Activated CD4-positive, alpha-beta T cell treated with anti-CD3 and anti-CD28 coated beads, Interleukin-2, Interleukin-6, amounts not matched to agents 100 ng/mL and 50 ng/mL, durations not matched to agents 16 hours and 8 hours (primary cell): ENCODE measurements around the gene PCDH15.

Source experiments
- DNase-seq: peaks from one replicate; pipeline ENCODE4 v3.0.0-alpha.2; 2020

The PCDH15 gene

GRCh38 chr10:54702583-54703485 lies 98.2 kb downstream of the PCDH15 start:
- DNase-seq = no peak

- DNase-seq = no peak
Measured at GRCh38 chr10:54691331-54691730, 109.7 kb downstream of the PCDH15 start.

- DNase-seq = no peak
Measured at GRCh38 chr10:54682554-54682953, 118.5 kb downstream of the PCDH15 start.

DNA sequence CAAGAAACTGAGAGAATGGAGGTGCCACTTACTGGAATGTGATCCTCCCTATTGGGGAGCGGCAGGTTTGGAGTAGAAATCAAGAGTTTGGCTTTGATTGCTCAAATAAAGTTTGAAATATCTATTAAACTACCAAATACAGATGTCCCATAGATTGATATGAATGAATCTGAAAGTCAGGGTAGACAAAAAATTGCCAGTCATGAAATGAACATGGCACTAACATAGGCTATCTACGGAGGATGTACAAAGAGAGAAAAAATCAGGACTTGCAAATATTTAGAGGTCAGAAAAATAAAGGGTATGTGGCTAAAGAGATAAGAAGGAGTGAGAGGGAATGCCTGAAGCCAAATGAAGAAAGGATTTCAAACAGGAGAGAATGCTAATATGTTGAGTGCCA lies 119.9 kb downstream of the PCDH15 start:
- DNase-seq = no peak

GRCh38 chr10:54667136-54667535 lies 133.9 kb downstream of the PCDH15 start:
- no peak for DNase-seq

GRCh38 chr10:54666192-54666591 lies 134.8 kb downstream of the PCDH15 start:
- no peak for DNase-seq

DNA sequence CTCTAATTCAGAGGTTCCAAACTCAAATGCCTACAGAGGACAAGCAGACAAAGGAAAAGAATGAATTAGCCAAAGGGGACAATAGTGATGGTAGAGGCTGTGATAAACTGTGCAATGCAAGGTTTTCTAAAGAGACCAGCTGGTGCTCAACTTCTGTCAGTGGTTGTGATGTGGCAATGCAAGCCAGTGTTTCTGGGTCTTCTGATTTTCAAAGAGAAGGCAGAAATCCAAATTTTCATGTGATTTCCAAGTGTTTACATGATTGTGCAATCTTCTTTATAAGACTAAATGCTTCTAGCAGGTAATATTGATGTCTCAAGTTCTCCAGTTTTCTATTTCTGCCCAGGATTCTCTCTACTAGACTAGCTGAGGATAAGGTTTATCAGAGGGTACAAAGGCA lies 135.9 kb downstream of the PCDH15 start:
- DNase-seq = no peak

DNA sequence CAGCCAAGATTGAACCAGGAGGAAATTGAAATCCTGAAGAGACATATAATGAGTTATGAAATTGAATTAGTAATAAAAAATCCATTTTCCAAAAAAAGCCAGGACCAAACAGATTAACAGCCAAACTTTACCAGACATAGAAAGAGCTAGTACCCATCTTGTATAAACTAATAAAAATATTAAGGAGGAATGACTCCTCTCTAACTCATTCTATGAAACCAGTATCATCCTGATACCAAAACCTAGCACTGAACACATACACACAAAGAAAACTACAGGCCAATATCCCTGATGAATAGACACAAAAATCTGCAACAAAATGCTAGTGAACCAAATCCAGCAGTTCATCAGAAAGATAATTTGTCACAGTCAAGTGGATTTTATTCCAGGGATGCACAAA lies 140.6 kb downstream of the PCDH15 start:
- no peak for DNase-seq

- no peak for DNase-seq
Measured at GRCh38 chr10:54656643-54657042, 144.4 kb downstream of the PCDH15 start.

GRCh38 chr10:54653518-54653917 lies 147.5 kb downstream of the PCDH15 start:
- DNase-seq = no peak

GRCh38 chr10:54650547-54650946 lies 150.5 kb downstream of the PCDH15 start:
- DNase-seq = no peak

- DNase-seq = no peak
Measured at GRCh38 chr10:54622017-54622416, 179.0 kb downstream of the PCDH15 start.

DNA sequence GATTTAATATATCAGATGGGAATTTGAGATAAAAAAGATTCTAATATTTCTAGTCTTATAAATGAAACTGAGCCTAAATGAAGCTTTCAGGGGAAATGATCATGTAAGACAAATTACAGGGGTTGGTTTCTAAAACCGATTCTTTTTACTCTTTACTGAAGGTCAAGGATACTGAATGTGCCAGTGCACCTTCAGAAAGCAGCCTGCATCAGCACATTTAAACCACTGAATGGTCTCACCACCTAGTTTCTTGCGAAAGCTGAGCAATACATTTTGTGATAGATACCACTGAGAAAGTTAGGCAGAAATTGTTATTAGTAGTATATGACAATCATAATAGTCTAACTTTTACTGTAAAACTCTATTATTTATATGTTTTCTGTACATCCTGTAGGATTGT lies 180.7 kb downstream of the PCDH15 start:
- DNase-seq = no peak

DNA sequence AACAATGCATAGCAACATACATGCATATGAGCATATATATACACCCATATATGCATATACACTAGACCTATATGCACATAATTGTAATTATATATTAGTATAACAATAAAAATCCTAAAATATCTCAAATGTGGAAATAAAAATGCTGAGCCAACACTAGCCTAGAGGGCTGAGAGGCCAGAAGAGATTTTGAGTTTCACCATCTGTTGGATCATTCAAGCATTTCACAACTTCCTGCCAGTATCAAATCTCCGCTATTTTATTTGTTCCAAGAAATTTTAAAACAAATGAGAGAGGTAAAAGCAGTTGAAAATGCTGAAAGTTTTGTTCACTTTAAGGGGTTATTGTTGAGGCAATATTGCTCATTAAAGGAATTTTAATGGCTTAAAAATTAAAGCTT lies 187.0 kb downstream of the PCDH15 start:
- no peak for DNase-seq

GRCh38 chr10:54613162-54613561 lies 187.9 kb downstream of the PCDH15 start:
- DNase-seq = no peak

DNA sequence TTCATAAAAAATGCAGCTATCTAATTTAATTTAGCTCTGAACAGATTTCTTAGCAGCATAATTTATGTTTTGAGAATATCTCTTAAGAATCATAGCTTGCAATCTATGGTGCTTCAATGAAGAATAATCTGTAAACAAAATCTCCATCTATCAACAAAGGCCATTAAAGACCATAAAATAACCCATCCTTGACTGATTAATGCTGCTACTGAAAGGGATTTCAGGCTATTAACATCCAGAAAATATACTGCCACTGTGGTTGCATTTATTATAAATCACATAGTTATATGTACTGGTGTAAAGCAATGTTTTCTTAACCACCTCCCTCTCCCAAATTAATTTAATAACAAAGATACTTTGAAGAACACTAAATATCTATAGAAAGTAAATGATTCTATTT lies 191.6 kb downstream of the PCDH15 start:
- DNase-seq = no peak

GRCh38 chr10:54607983-54608382 lies 193.0 kb downstream of the PCDH15 start:
- no peak for DNase-seq

- DNase-seq = no peak
Measured at GRCh38 chr10:54594289-54594688, 206.7 kb downstream of the PCDH15 start.

DNA sequence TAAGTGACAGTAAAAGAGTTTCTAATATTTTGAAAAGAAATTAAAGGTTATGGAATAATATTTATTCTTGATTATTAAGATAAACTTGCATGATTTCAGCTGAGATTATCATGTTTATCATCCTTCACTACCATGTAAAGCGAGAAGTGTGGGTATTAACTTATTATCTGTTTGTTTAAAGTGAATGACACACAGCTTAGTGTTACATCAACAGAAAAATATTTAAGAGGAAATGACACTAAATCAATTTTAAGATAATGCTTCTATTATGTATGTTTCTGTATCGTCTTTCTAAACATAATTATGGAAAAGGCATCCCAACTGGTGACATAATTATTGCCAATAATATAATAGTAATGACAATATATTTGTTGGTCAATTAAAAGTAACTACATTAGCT lies 213.1 kb downstream of the PCDH15 start:
- DNase-seq = no peak

GRCh38 chr10:54585572-54585971 lies 215.5 kb downstream of the PCDH15 start:
- DNase-seq = no peak

DNA sequence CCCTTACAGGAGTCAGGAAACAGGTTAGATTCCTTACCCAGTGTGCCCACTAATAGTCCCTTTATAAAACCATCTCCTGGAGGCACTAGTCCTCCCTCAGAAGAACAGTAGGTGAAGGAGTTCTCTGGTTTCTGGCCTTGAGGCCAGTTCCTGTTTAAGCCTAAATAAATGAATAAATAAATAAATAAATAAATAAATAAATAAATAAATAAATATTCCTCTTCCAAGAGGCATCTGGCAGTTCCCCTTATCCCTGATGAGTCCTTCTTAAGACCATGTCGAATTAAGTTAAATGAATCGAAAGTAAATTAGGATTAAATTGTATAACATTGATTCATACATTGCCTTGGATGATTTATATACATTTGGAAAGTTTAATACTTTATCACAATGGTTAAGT lies 223.3 kb downstream of the PCDH15 start:
- no peak for DNase-seq

- DNase-seq = no peak
Measured at GRCh38 chr10:54576541-54576940, 224.5 kb downstream of the PCDH15 start.

- no peak for DNase-seq
Measured at GRCh38 chr10:54559498-54559897, 241.5 kb downstream of the PCDH15 start.

DNA sequence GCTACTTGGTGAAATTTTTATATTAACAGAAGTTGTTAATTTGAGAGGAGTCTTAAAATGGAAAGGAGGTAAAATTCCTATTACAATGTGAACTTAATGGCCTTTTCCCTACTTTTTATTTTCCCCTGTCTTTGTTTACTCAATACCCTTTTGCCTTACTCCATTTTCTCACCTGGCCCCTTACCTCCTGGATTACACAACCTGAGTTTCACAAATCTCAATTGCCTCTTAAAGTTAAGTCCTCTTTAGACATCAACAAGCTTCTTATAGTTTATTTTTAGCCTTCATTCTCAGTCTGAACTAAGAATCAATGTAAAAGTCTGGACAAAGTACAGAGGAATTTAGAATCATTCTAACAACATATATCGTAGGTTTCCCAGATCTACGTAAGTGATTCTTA lies 247.0 kb downstream of the PCDH15 start:
- DNase-seq = no peak

- DNase-seq = no peak
Measured at GRCh38 chr10:54550016-54550415, 251.0 kb downstream of the PCDH15 start.
